CD4-positive, alpha-beta T cell (primary cell): ENCODE data around the gene CCDC85A. TPM values are rescaled to one million over a fixed set of nuclear protein-coding genes. Genes with fewer than 3 reads are reported as not detected.

ENCODE experiments used
- ATAC-seq: fragments of 200-7000 bp; cut with Tn5 transposase; one replicate; pipeline ENCODE4 v1.10.0; 2022; ENCODE audit warnings: mild to moderate bottlenecking; ENCODE audit not compliant: poor library complexity
- CTCF ChIA-PET: fragments of 350-600 bp; sonication (Branson Sonifier 250); formaldehyde crosslinking; loops from one replicate; lab custom pipeline; 2021; ENCODE audit warnings: antibody characterized with exemption, inconsistent platforms; lab: Charles Lee
- POLR2A ChIA-PET: fragments of 350-600 bp; sonication (Branson Sonifier 250); formaldehyde crosslinking; loops from one replicate; lab custom pipeline; 2021; ENCODE audit warnings: antibody characterized with exemption, inconsistent platforms; lab: Charles Lee
- DNase-seq, 14 experiments: peaks; one replicate each; pipeline ENCODE4 v3.0.0-alpha.2; 2013 to 2020; ENCODE audit warnings: mixed read lengths in 2 of 14
- H3K27ac ChIP-seq, 2 donors: one replicate each; pipeline versions ENCODE4 v1.5.1 to v1.7.0; 2013; ENCODE audit warnings: low read length in 2 of 2, low read depth in 1 of 2, mild to moderate bottlenecking in 1 of 2
- H3K27me3 ChIP-seq, 2 experiments: 1 replicate in 1 of 2; 2 replicates in 1 of 2; pipeline versions ENCODE4 v1.6.1 to v1.7.0; 2013; ENCODE audit warnings: low read length in 2 of 2, control low read depth in 1 of 2, mild to moderate bottlenecking in 1 of 2, moderate library complexity in 1 of 2; ENCODE audit not compliant: insufficient read depth in 2 of 2, control insufficient read depth in 1 of 2
- H3K36me3 ChIP-seq: one replicate; pipeline ENCODE4 v1.6.1; 2013; ENCODE audit warnings: low read length, control low read depth; ENCODE audit not compliant: insufficient read depth
- H3K4me1 ChIP-seq: one replicate; pipeline ENCODE4 v1.6.1; 2013; ENCODE audit warnings: low read length, control low read depth; ENCODE audit not compliant: insufficient read depth
- H3K4me3 ChIP-seq: one replicate; pipeline ENCODE4 v1.5.1; 2013; ENCODE audit warnings: mild to moderate bottlenecking, low read length, moderate library complexity
- H3K9me3 ChIP-seq, 2 experiments: 1 replicate in 1 of 2; 2 replicates in 1 of 2; pipeline versions ENCODE4 v1.6.1 to v1.7.0; 2013; ENCODE audit warnings: low read length in 2 of 2, mild to moderate bottlenecking in 2 of 2, control low read depth in 1 of 2, moderate library complexity in 1 of 2; ENCODE audit not compliant: control insufficient read depth in 1 of 2, insufficient read depth in 1 of 2
- H3K27ac Mint-ChIP-seq: one replicate; pipeline ENCODE4 v1.8.0; 2020; ENCODE audit warnings: mixed read lengths
- H3K27me3 Mint-ChIP-seq: one replicate; pipeline ENCODE4 v1.8.0; 2021; ENCODE audit warnings: mixed read lengths
- H3K36me3 Mint-ChIP-seq: one replicate; pipeline ENCODE4 v1.8.0; 2021; ENCODE audit warnings: low read depth, mixed read lengths
- H3K4me1 Mint-ChIP-seq: one replicate; pipeline ENCODE4 v1.8.0; 2021; ENCODE audit warnings: low read depth, mixed read lengths
- H3K4me3 Mint-ChIP-seq: one replicate; pipeline ENCODE4 v1.8.0; 2020; ENCODE audit warnings: mild to moderate bottlenecking, mixed read lengths
- H3K9me3 Mint-ChIP-seq: one replicate; pipeline ENCODE4 v1.8.0; 2020; ENCODE audit warnings: mixed read lengths
- intact Hi-C, 2 experiments: fragments of 100-400 bp; cut with DNase I in 1 of 2; cut with micrococcal nuclease in 1 of 2; formaldehyde crosslinking; loops; one replicate each; pipeline versions ENCODE4 v1.15.1 to v1.9.0; 2023 to 2025; cut with DNase I, micrococcal nuclease
- total RNA-seq, 174 experiments: library from RNA in 2 of 174; stranded (reverse) in 2 of 174; gene quantifications; one replicate each; pipeline ENCODE4 v1.2.3 and lab custom pipeline; 2021 to 2026
- TF ChIP-seq, protein P1 (sequence below): fragments of 200-600 bp; IDR thresholded peaks from one replicate; pipeline ENCODE4 v1.8.0; 2022; ENCODE audit warnings: antibody characterized with exemption, mild to moderate bottlenecking

The CCDC85A gene
- total RNA-seq, 2 experiments from 2014 or later: not detected

DNA sequence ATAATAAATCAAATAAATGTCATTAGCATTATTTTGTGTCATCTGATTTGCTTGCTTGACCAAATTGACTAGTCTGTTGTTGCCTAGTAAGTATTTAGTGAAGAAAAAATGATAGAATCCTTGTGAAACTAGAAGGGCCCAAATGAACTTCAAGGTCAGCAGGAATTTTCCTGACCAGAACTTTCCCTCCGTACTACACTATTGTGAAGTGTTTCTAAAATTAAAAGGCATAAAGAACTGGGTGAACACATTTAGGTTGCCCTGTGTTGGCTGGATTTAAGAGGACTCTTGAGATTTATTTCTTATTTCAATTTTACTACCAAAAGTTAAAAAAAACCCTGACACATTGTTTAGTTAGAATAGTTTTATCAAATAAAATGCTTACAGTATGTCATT is 142.6 kb downstream of the CCDC85A start:
- Mint-ChIP-seq H3K36me3 (no peaks in the 10 kb centered on the region), H3K9me3 (no peaks in the 10 kb centered on the region), H3K4me1 (no peaks in the 10 kb centered on the region), H3K4me3 (no peak overlapping the region), H3K27ac (no peak overlapping the region), H3K27me3 (no peaks in the 10 kb centered on the region)
- ATAC-seq (no peak), DNase-seq (no peak)
- Histone ChIP-seq H3K9me3 (no peaks in the 10 kb centered on the region), H3K27me3 (no peaks in the 10 kb centered on the region), H3K36me3 (no peaks in the 10 kb centered on the region), H3K4me1 (no peaks in the 10 kb centered on the region), H3K27ac (no peak overlapping the region), H3K4me3 (no peak overlapping the region)
- POLR2A ChIA-PET: no interaction called here
- intact Hi-C loops: no loop called here
- CTCF ChIA-PET: no interaction called here
- TF ChIP-seq, protein P1, sequence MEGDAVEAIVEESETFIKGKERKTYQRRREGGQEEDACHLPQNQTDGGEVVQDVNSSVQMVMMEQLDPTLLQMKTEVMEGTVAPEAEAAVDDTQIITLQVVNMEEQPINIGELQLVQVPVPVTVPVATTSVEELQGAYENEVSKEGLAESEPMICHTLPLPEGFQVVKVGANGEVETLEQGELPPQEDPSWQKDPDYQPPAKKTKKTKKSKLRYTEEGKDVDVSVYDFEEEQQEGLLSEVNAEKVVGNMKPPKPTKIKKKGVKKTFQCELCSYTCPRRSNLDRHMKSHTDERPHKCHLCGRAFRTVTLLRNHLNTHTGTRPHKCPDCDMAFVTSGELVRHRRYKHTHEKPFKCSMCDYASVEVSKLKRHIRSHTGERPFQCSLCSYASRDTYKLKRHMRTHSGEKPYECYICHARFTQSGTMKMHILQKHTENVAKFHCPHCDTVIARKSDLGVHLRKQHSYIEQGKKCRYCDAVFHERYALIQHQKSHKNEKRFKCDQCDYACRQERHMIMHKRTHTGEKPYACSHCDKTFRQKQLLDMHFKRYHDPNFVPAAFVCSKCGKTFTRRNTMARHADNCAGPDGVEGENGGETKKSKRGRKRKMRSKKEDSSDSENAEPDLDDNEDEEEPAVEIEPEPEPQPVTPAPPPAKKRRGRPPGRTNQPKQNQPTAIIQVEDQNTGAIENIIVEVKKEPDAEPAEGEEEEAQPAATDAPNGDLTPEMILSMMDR: no peak

DNA sequence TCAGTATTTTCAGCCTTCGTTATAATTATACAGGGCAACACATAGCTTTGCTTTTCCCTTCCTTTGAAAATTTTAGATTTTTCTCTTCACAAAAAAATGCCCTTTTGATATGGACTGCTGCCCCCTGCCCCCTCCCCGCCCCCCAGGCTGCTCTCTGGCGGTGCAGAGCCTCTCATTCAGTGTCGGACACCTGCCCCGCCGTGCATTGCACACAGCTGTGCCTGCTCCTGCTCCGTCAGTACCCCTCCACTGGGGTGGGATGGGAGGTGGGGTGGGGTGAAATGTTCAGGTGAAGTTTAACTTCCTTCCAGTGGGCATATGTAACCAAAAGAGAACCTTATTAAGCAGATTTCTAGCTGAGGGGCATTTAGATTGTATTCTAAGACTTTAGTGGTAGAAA is 148.0 kb downstream of the CCDC85A start:
- Histone ChIP-seq H3K36me3 (no peaks in the 10 kb centered on the region), H3K4me3 (no peak overlapping the region), H3K27me3 (no peaks in the 10 kb centered on the region), H3K27ac (no peak overlapping the region), H3K9me3 (no peaks in the 10 kb centered on the region), H3K4me1 (no peaks in the 10 kb centered on the region)
- intact Hi-C loops: no loop called here
- Mint-ChIP-seq H3K4me3 (no peak overlapping the region), H3K9me3 (no peaks in the 10 kb centered on the region), H3K36me3 (no peaks in the 10 kb centered on the region), H3K27ac (no peak overlapping the region), H3K4me1 (no peaks in the 10 kb centered on the region), H3K27me3 (no peaks in the 10 kb centered on the region)
- TF ChIP-seq, protein P1: no peak
- ChIA-PET CTCF (no interaction called here), POLR2A (no interaction called here)
- ATAC-seq (no peak), DNase-seq (no peak)

DNA sequence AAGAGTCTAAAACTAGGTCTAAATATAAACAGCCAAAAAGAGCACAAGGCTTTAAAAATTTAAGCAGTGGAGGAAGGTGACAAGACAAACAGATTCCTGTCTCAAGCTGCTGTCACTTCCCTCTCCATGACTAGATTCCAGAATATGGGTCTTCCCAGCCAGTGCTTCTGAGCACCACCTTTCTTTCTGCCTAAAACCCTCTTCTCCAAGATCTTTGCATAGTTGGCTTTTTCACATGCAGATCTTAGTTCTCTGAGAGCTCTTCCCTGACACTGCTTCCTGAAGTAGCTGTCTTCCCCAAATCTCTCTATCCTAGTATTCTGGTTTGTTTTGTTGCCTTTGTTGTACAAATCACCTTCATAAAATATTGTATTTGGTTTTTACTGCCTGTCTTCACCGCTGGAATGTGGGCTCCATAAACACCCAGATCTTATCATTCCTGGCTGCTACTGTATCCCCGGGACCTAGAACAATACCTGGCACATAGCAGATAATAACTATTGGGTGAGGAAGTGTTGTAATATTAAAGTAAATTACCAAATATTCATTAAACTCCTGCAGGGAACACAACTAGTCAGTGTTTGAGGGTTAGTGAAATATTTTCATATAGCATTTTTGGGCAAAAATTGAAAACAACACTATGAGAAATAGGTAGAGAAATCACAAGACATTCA is 150.2 kb downstream of the CCDC85A start:
- no peaks in the 10 kb centered on the region for H3K9me3 ChIP-seq
- intact Hi-C loops: no loop called here
- no peak overlapping the region for H3K27ac ChIP-seq
- TF ChIP-seq, protein P1: no peak
- no peak overlapping the region for H3K4me3 Mint-ChIP-seq
- H3K27me3 ChIP-seq: no peaks in the 10 kb centered on the region
- DNase-seq (no peak), ATAC-seq (no peak)
- H3K27ac Mint-ChIP-seq: no peak overlapping the region
- H3K4me3 ChIP-seq: no peak overlapping the region
- no peaks in the 10 kb centered on the region for H3K4me1 Mint-ChIP-seq
- H3K36me3 Mint-ChIP-seq: no peaks in the 10 kb centered on the region
- ChIA-PET POLR2A (no interaction called here), CTCF (no interaction called here)
- no peaks in the 10 kb centered on the region for H3K36me3 ChIP-seq
- no peaks in the 10 kb centered on the region for H3K27me3 Mint-ChIP-seq
- H3K9me3 Mint-ChIP-seq: no peaks in the 10 kb centered on the region
- no peaks in the 10 kb centered on the region for H3K4me1 ChIP-seq
